HepG2 (cell line): ENCODE results near the gene RUSF1. TPM values are rescaled to one million over a fixed set of nuclear protein-coding genes. Genes with fewer than 3 reads are reported as not detected.

ENCODE experiments used
- KDM2A ChIP-seq: sonication (generic); formaldehyde crosslinking; IDR thresholded peaks from 2 replicates; pipeline ENCODE4 v1.4.0; 2020; ENCODE audit warnings: low read depth, missing genetic modification reagents, borderline replicate concordance
- KDM4B ChIP-seq: sonication (generic); formaldehyde crosslinking; IDR thresholded peaks from 2 replicates; pipeline ENCODE4 v1.4.0; 2020; ENCODE audit warnings: missing genetic modification reagents
- NCOA2 ChIP-seq: sonication (generic); formaldehyde crosslinking; IDR thresholded peaks from 2 replicates; pipeline ENCODE4 v1.8.0; 2022; ENCODE audit warnings: inconsistent platforms
- NFE2L1 ChIP-seq: sonication (generic); formaldehyde crosslinking; IDR thresholded peaks from 2 replicates; pipeline ENCODE4 v1.4.0; 2020; ENCODE audit warnings: missing genetic modification reagents, mild to moderate bottlenecking, borderline replicate concordance
- SIN3A ChIP-seq: IDR thresholded peaks from 2 replicates; pipeline ENCODE4 v1.6.1; 2011; ENCODE audit warnings: low read depth, mild to moderate bottlenecking, control low read depth, low read length, borderline replicate concordance
- TEAD2 ChIP-seq: sonication (generic); formaldehyde crosslinking; IDR thresholded peaks from 2 replicates; pipeline ENCODE4 v1.9.0; 2021; ENCODE audit warnings: missing genetic modification reagents
- ZBTB8A ChIP-seq: sonication (generic); formaldehyde crosslinking; IDR thresholded peaks from 2 replicates; pipeline ENCODE4 v1.4.0; 2020; ENCODE audit warnings: mild to moderate bottlenecking, low read depth, missing genetic modification reagents, borderline replicate concordance
- ZNF383 ChIP-seq: sonication (generic); formaldehyde crosslinking; IDR thresholded peaks from 2 replicates; pipeline ENCODE4 v1.4.0; 2020; ENCODE audit warnings: missing genetic modification reagents, mild to moderate bottlenecking, borderline replicate concordance
- ZNF660 ChIP-seq: sonication (generic); formaldehyde crosslinking; IDR thresholded peaks from 2 replicates; pipeline ENCODE4 v1.5.1; 2020; ENCODE audit warnings: mild to moderate bottlenecking, low read depth, missing genetic modification reagents, borderline replicate concordance
- ZNF747 ChIP-seq: sonication (generic); formaldehyde crosslinking; IDR thresholded peaks from 2 replicates; pipeline ENCODE4 v1.8.1; 2023; ENCODE audit warnings: missing genetic modification reagents, mild to moderate bottlenecking, borderline replicate concordance
- ZSCAN20 ChIP-seq: sonication (generic); formaldehyde crosslinking; IDR thresholded peaks from 2 replicates; pipeline ENCODE4 v1.4.0; 2020; ENCODE audit warnings: missing genetic modification reagents, mild to moderate bottlenecking, borderline replicate concordance
- polyA plus RNA-seq, 8 experiments: library from polyadenylated mRNA; depleted of rRNA in 3 of 8; stranded (reverse) in 7 of 8; unstranded in 1 of 8; fragments of >200 nt; fragmentation: Illumina TruSeq in 4 of 8; extraction: Trizol in 4 of 8; gene quantifications; 2 replicates each; pipeline versions ENCODE4 v1.2.1 to v1.2.3, GENCODE V29; 2011 to 2016; ENCODE audit warnings: low read depth in 4 of 8, missing spikeins in 1 of 8, mixed read lengths in 1 of 8; ENCODE audit not compliant: insufficient read depth in 1 of 8
- total RNA-seq, 5 experiments: library from RNA; depleted of rRNA; stranded (reverse); fragments of >200 nt; fragmentation: Illumina TruSeq; extraction: Trizol; gene quantifications; 2 replicates each; pipeline ENCODE4 v1.2.3, GENCODE V29; 2016; ENCODE audit warnings: low read depth in 1 of 5
- TF ChIP-seq, protein P1 (sequence below): sonication (generic); formaldehyde crosslinking; IDR thresholded peaks from 2 replicates; pipeline ENCODE4 v1.8.0; 2022; ENCODE audit warnings: missing genetic modification reagents, mild to moderate bottlenecking, borderline replicate concordance
- TF ChIP-seq, protein P2 (sequence below): sonication (generic); formaldehyde crosslinking; IDR thresholded peaks from 2 replicates; pipeline ENCODE4 v1.4.0; 2020; ENCODE audit warnings: mild to moderate bottlenecking, missing genetic modification reagents
- TF ChIP-seq, protein P3 (sequence below): sonication (generic); formaldehyde crosslinking; IDR thresholded peaks from 2 replicates; pipeline ENCODE4 v1.4.0; 2020; ENCODE audit warnings: missing genetic modification reagents

Gene RUSF1
- total and polyA plus RNA-seq, 2 of the 13 experiments (the other 11 are each of a cell fraction or from before 2014, with no cell fraction given), result 40.8 to 50.2 TPM

DNA sequence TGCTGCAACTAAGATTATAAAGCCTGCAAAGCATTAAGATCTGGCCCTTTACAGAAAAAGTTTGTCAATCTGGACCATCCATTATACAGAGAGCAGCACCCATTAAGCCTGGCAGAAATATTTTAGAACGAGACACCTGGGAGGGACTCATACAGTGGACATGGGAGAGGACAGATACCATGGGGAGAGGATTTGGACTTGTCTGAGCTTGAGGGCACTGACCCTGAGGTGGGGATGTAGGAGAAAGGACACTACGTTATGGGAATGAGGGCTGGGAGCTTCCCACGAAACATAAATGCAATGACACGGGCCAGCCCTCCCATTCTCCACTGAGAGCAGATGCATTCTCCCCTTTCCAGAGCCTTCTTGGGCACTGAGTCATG lies 6.2 kb downstream of the RUSF1 start (continued):
- TF ChIP-seq TEAD2 (CRISPR knock-in tag) (no peak), KDM2A (no peak), SIN3A (0 out of 2 replicates have a peak, but pooled peaks have one; percentile 6), ZBTB8A (CRISPR knock-in tag) (no peak), NFE2L1 (CRISPR knock-in tag) (no peak), ZNF660 (no peak), ZNF747 (CRISPR knock-in tag) (no peak), ZNF383 (no peak), KDM4B (CRISPR knock-in tag) (no peak), ZSCAN20 (CRISPR knock-in tag) (no peak), NCOA2 (CRISPR knock-in tag) (no peak)
- TF ChIP-seq, protein P1, sequence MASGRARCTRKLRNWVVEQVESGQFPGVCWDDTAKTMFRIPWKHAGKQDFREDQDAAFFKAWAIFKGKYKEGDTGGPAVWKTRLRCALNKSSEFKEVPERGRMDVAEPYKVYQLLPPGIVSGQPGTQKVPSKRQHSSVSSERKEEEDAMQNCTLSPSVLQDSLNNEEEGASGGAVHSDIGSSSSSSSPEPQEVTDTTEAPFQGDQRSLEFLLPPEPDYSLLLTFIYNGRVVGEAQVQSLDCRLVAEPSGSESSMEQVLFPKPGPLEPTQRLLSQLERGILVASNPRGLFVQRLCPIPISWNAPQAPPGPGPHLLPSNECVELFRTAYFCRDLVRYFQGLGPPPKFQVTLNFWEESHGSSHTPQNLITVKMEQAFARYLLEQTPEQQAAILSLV (CRISPR knock-in tag), result no peak
- TF ChIP-seq, protein P2, sequence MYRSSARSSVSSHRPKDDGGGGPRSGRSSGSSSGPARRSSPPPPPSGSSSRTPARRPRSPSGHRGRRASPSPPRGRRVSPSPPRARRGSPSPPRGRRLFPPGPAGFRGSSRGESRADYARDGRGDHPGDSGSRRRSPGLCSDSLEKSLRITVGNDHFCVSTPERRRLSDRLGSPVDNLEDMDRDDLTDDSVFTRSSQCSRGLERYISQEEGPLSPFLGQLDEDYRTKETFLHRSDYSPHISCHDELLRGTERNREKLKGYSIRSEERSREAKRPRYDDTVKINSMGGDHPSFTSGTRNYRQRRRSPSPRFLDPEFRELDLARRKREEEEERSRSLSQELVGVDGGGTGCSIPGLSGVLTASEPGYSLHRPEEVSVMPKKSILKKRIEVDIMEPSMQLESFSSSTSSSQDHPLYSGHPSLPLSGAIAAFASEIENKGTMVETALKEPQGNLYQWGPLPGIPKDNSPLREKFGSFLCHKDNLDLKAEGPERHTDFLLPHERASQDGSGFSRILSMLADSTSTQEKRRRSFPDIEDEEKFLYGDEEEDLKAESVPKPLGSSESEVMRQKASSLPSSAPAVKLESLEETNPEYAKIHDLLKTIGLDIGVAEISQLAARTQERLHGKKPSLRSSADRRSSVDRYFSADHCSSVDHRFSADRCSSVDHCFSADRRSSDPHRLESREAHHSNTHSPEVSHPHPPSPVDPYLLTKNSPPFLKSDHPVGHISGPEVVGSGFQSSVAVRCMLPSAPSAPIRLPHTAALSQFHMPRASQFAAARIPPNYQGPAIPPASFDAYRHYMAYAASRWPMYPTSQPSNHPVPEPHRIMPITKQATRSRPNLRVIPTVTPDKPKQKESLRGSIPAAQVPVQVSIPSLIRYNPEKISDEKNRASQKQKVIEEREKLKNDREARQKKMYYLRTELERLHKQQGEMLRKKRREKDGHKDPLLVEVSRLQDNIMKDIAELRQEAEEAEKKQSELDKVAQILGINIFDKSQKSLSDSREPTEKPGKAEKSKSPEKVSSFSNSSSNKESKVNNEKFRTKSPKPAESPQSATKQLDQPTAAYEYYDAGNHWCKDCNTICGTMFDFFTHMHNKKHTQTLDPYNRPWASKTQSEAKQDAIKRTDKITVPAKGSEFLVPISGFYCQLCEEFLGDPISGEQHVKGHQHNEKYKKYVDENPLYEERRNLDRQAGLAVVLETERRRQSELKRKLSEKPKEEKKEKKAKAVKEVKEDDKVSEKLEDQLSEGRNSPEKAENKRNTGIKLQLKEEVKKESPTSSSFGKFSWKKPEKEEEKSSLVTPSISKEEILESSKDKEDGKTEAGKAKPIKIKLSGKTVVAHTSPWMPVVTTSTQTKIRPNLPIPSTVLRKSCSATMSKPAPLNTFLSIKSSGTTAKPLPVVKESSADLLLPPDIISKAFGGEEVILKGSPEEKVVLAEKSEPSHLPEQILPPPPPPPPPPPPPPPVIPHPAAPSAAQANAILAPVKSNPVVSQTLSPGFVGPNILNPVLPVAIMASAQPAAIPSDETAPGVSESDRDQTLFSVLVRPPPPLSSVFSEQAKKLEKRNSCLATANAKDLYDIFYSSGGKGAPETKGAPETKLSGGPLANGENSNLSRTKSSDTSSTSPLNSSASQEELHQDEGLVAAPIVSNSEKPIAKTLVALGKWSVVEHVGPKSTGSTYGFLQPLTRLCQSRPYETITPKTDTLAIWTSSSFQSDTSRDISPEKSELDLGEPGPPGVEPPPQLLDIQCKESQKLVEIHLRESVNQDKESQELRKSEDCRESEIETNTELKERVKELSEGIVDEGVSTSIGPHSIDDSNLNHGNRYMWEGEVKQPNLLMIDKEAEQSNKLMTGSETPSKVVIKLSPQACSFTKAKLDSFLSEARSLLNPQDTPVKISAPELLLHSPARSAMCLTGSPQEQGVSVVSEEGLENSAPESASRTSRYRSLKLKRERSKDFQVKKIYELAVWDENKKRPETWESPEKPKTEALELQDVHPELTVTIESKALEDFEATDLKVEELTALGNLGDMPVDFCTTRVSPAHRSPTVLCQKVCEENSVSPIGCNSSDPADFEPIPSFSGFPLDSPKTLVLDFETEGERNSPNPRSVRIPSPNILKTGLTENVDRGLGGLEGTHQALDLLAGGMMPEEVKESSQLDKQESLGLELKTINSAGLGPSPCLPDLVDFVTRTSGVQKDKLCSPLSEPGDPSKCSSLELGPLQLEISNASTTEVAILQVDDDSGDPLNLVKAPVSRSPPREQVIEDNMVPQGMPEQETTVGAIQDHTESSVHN (CRISPR knock-in tag), result no peak
- TF ChIP-seq, protein P3, sequence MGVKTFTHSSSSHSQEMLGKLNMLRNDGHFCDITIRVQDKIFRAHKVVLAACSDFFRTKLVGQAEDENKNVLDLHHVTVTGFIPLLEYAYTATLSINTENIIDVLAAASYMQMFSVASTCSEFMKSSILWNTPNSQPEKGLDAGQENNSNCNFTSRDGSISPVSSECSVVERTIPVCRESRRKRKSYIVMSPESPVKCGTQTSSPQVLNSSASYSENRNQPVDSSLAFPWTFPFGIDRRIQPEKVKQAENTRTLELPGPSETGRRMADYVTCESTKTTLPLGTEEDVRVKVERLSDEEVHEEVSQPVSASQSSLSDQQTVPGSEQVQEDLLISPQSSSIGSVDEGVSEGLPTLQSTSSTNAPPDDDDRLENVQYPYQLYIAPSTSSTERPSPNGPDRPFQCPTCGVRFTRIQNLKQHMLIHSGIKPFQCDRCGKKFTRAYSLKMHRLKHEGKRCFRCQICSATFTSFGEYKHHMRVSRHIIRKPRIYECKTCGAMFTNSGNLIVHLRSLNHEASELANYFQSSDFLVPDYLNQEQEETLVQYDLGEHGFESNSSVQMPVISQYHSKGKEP (CRISPR knock-in tag), result no peak
